Measurements from ENCODE around the gene VPS16. TPM values are rescaled to one million over a fixed set of nuclear protein-coding genes. Genes with fewer than 3 reads are reported as not detected.
A peak's percentile ranks its signal among the peaks of the same experiment; 100 is the strongest.
"Not testable (repeated sequence)": the region's sequence is repeated elsewhere in the genome, so short reads cannot be mapped to it uniquely, and the experiment has no call there.

VPS16 gene
- total RNA-seq, 2 experiments from 2014 or later: 39.0 to 42.0 TPM

GRCh38 chr20:2799688-2800520 is 40.6 kb upstream of the VPS16 start:
- CTCF ChIA-PET: interaction anchor here (1.2 kb wide), 1 partner anchor 10 kb away, joined by 3 read pairs; no protein-coding TSS in a partner anchor
- Mint-ChIP-seq H3K4me3 (peak overlapping the region; percentile 79), H3K4me1 (ENCODE audit: low read depth) (peaks cover 22% of the 10 kb centered on the region), H3K27me3 (ENCODE audit: low read depth) (peaks cover 51% of the 10 kb centered on the region), H3K27ac (no peak overlapping the region), H3K9me3 (no peaks in the 10 kb centered on the region), H3K36me3 (ENCODE audit: low read depth) (peaks cover 1% of the 10 kb centered on the region)
- intact Hi-C loops (cut with micrococcal nuclease): no loop called here
- peak; percentile 40 for DNase-seq

GRCh38 chr20:2800521-2801285 is 39.8 kb upstream of the VPS16 start, which contains the start of gene CPXM1:
Gene CPXM1 (minus strand): TSS chr20:2800627. CDS start chr20:2800572, 55 bp downstream.
- intact Hi-C loops (cut with micrococcal nuclease): loop anchor here (1.0 kb wide), 1 partner anchor 32 kb away; no protein-coding TSS in a partner anchor
- H3K4me1 Mint-ChIP-seq (ENCODE audit: low read depth): peaks cover 22% of the 10 kb centered on the region
- CTCF ChIA-PET: interaction anchor here (0.9 to 1.1 kb wide), 3 partner anchors 23 to 51 kb away, joined by 3 to 4 read pairs (median 3); no protein-coding TSS in a partner anchor

GRCh38 chr20:2801286-2801728 is 39.2 kb upstream of the VPS16 start:
- Mint-ChIP-seq H3K36me3 (ENCODE audit: low read depth) (peaks cover 1% of the 10 kb centered on the region), H3K4me1 (ENCODE audit: low read depth) (peaks cover 22% of the 10 kb centered on the region), H3K9me3 (no peaks in the 10 kb centered on the region), H3K4me3 (peak overlapping the region; percentile 74), H3K27ac (peak overlapping the region; percentile 24), H3K27me3 (ENCODE audit: low read depth) (peaks cover 60% of the 10 kb centered on the region)
- CTCF ChIA-PET: interaction anchor here (0.9 to 1.1 kb wide), 3 partner anchors 24 to 51 kb away, joined by 3 to 4 read pairs (median 3); no protein-coding TSS in a partner anchor
- intact Hi-C loops (cut with micrococcal nuclease): loop anchor here (1.0 kb wide), 1 partner anchor 31 kb away; no protein-coding TSS in a partner anchor
- no peak for DNase-seq

More at GRCh38 chr20:2800521-2801285, 39.8 kb upstream of the VPS16 start, which contains the start of gene CPXM1:
- DNase-seq: peak; percentile 42
- Mint-ChIP-seq H3K36me3 (ENCODE audit: low read depth) (peaks cover 1% of the 10 kb centered on the region), H3K27me3 (ENCODE audit: low read depth) (peaks cover 56% of the 10 kb centered on the region), H3K27ac (peak within 1 kb of the TSS; percentile 24), H3K4me3 (peak within 1 kb of the TSS; percentile 79), H3K9me3 (no peaks in the 10 kb centered on the region)

GRCh38 chr20:2804041-2804828 is 36.3 kb upstream of the VPS16 start:
- DNase-seq: no peak
- H3K9me3 Mint-ChIP-seq: no peaks in the 10 kb centered on the region
- peaks cover 1% of the 10 kb centered on the region for H3K36me3 Mint-ChIP-seq (ENCODE audit: low read depth)
- H3K27ac Mint-ChIP-seq: no peak overlapping the region
- no peak overlapping the region for H3K4me3 Mint-ChIP-seq
- CTCF ChIA-PET: interaction anchor here (0.6 to 1.2 kb wide), 2 partner anchors 181 to 293 kb away, joined by 3 read pairs; no protein-coding TSS in a partner anchor
- peaks cover 19% of the 10 kb centered on the region for H3K4me1 Mint-ChIP-seq (ENCODE audit: low read depth)
- intact Hi-C loops (cut with micrococcal nuclease): no loop called here
- peaks cover 53% of the 10 kb centered on the region for H3K27me3 Mint-ChIP-seq (ENCODE audit: low read depth)

- H3K36me3 Mint-ChIP-seq (ENCODE audit: low read depth): no peaks in the 10 kb centered on the region
- H3K27ac Mint-ChIP-seq: no peak overlapping the region
- no peak overlapping the region for H3K4me3 Mint-ChIP-seq
- no peaks in the 10 kb centered on the region for H3K9me3 Mint-ChIP-seq
- DNase-seq: no peak
- H3K4me1 Mint-ChIP-seq (ENCODE audit: low read depth): peaks cover 10% of the 10 kb centered on the region
- intact Hi-C loops (cut with micrococcal nuclease): no loop called here
- CTCF ChIA-PET: no interaction called here
- peaks cover 44% of the 10 kb centered on the region for H3K27me3 Mint-ChIP-seq (ENCODE audit: low read depth)
Measured at GRCh38 chr20:2804852-2805688, 35.5 kb upstream of the VPS16 start.

GRCh38 chr20:2805689-2806350 is 34.7 kb upstream of the VPS16 start:
- CTCF ChIA-PET: no interaction called here
- Mint-ChIP-seq H3K4me1 (ENCODE audit: low read depth) (peaks cover 7% of the 10 kb centered on the region), H3K27me3 (ENCODE audit: low read depth) (peaks cover 41% of the 10 kb centered on the region), H3K4me3 (no peak overlapping the region), H3K36me3 (ENCODE audit: low read depth) (no peaks in the 10 kb centered on the region), H3K27ac (no peak overlapping the region), H3K9me3 (no peaks in the 10 kb centered on the region)
- DNase-seq: no peak
- intact Hi-C loops (cut with micrococcal nuclease): no loop called here

GRCh38 chr20:2806351-2806701 is 34.2 kb upstream of the VPS16 start:
- Mint-ChIP-seq H3K4me3 (no peak overlapping the region), H3K27me3 (ENCODE audit: low read depth) (peaks cover 41% of the 10 kb centered on the region)
- CTCF ChIA-PET: no interaction called here

GRCh38 chr20:2807019-2807418 is 33.5 kb upstream of the VPS16 start:
- peaks cover 38% of the 10 kb centered on the region for H3K27me3 Mint-ChIP-seq (ENCODE audit: low read depth)

More at GRCh38 chr20:2806351-2806701, 34.2 kb upstream of the VPS16 start:
- peaks cover 2% of the 10 kb centered on the region for H3K4me1 Mint-ChIP-seq (ENCODE audit: low read depth)
- H3K9me3 Mint-ChIP-seq: no peaks in the 10 kb centered on the region
- intact Hi-C loops (cut with micrococcal nuclease): no loop called here
- no peaks in the 10 kb centered on the region for H3K36me3 Mint-ChIP-seq (ENCODE audit: low read depth)
- DNase-seq: no peak
- no peak overlapping the region for H3K27ac Mint-ChIP-seq

GRCh38 chr20:2807929-2808328 is 32.6 kb upstream of the VPS16 start:
- H3K9me3 Mint-ChIP-seq; H3K4me1 Mint-ChIP-seq (ENCODE audit: low read depth); intact Hi-C loops (cut with micrococcal nuclease); H3K36me3 Mint-ChIP-seq (ENCODE audit: low read depth); H3K27ac Mint-ChIP-seq; DNase-seq; H3K4me3 Mint-ChIP-seq: not testable (repeated sequence)
- CTCF ChIA-PET: interaction anchor here (0.6 kb wide), 1 partner anchor 13 kb away, joined by 8 read pairs; no protein-coding TSS in a partner anchor
- peaks cover 35% of the 10 kb centered on the region for H3K27me3 Mint-ChIP-seq (ENCODE audit: low read depth)

More at GRCh38 chr20:2807019-2807418, 33.5 kb upstream of the VPS16 start:
- no peak for DNase-seq
- no peak overlapping the region for H3K4me3 Mint-ChIP-seq
- CTCF ChIA-PET: no interaction called here
- peaks cover 3% of the 10 kb centered on the region for H3K9me3 Mint-ChIP-seq
- H3K4me1 Mint-ChIP-seq (ENCODE audit: low read depth): no peaks in the 10 kb centered on the region
- H3K36me3 Mint-ChIP-seq (ENCODE audit: low read depth): peaks cover 2% of the 10 kb centered on the region
- intact Hi-C loops (cut with micrococcal nuclease): no loop called here
- no peak overlapping the region for H3K27ac Mint-ChIP-seq

- H3K27ac Mint-ChIP-seq: no peak overlapping the region
- no peak for DNase-seq
- H3K4me3 Mint-ChIP-seq: no peak overlapping the region
- peaks cover 8% of the 10 kb centered on the region for H3K9me3 Mint-ChIP-seq
- H3K4me1 Mint-ChIP-seq (ENCODE audit: low read depth): no peaks in the 10 kb centered on the region
- CTCF ChIA-PET: interaction anchor here (0.6 kb wide), 1 partner anchor 55 kb away, joined by 7 read pairs; no protein-coding TSS in a partner anchor
- H3K27me3 Mint-ChIP-seq (ENCODE audit: low read depth): peaks cover 27% of the 10 kb centered on the region
- intact Hi-C loops (cut with micrococcal nuclease): no loop called here
- H3K36me3 Mint-ChIP-seq (ENCODE audit: low read depth): peaks cover 3% of the 10 kb centered on the region
Measured at GRCh38 chr20:2809690-2810089, 30.9 kb upstream of the VPS16 start.
